GM12873 (cell line): Measurements from ENCODE around the gene ADCY9.

Experiments used
- TF ChIP-seq, protein P1 (sequence below): IDR thresholded peaks from 2 replicates; pipeline ENCODE4 v1.5.1; 2012; ENCODE audit warnings: low read depth, mild to moderate bottlenecking, moderate library complexity, low read length, control low read depth; ENCODE audit not compliant: insufficient read depth; ENCODE audit errors: missing control alignments

Gene ADCY9

DNA sequence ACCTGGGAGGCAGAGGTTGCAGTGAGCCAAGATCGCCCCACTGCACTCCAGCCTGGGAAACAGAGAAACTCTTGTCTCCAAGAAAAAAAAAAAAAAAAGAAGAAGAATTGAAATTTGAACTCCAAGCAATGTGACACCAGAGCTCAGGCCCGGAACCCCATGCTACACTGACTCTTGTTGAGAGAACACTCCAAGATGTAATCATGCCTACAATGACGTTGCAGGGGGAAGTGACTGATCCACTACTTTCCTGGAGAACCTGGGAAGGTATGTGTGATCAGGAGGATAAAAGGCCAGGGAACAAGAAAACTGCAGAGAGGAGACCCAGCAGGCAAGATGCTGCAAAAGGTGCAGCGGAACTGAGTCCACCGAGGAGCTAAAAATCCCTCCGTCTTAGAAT, 57.9 kb downstream of the ADCY9 start:
- TF ChIP-seq, protein P1, sequence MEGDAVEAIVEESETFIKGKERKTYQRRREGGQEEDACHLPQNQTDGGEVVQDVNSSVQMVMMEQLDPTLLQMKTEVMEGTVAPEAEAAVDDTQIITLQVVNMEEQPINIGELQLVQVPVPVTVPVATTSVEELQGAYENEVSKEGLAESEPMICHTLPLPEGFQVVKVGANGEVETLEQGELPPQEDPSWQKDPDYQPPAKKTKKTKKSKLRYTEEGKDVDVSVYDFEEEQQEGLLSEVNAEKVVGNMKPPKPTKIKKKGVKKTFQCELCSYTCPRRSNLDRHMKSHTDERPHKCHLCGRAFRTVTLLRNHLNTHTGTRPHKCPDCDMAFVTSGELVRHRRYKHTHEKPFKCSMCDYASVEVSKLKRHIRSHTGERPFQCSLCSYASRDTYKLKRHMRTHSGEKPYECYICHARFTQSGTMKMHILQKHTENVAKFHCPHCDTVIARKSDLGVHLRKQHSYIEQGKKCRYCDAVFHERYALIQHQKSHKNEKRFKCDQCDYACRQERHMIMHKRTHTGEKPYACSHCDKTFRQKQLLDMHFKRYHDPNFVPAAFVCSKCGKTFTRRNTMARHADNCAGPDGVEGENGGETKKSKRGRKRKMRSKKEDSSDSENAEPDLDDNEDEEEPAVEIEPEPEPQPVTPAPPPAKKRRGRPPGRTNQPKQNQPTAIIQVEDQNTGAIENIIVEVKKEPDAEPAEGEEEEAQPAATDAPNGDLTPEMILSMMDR = no peak

DNA sequence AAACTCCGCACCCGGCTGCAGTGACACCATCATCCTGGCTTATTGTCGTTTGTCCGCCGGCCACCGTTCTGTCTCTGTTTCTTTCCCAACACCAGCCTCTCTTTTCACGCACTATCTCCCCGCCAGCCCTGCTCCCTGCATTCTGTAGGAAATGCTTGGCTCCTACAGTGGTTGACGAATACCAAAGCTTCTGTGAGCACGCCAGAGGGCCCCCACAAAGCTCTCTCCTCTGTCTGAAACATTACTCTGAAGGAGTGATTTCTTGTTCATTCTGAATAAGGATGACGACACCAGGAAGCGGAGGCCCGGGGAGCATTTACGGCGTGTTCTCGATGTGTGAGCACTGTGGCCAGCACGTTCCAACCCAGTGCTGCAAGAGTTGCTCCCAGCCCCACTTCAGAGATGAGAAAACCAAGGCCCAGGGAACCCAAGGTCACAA, 58.8 kb downstream of the ADCY9 start:
- TF ChIP-seq, protein P1 = no peak

- TF ChIP-seq, protein P1 = no peak
Observed at GRCh38 chr16:4056161-4057105, 59.8 kb downstream of the ADCY9 start.

DNA sequence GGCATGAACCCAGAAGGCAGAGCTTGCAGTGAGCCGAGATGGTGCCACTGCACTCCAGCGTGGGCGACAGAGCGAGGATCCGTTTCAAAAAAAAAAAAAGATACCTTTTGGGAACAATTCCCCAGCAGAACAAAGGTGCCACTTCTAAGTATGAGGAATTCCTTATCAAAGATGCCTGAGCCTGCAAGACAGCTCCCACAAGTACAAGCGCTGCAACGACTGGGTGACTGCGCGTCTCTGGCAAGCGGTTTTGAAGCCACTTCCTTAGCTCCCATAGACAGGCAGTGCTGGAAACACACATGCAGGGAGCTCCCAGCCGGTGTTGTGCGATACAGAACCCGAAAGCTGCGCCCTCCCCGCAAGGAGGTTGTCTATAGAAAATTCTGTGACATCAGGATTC, 60.5 kb downstream of the ADCY9 start:
- TF ChIP-seq, protein P1 = no peak

DNA sequence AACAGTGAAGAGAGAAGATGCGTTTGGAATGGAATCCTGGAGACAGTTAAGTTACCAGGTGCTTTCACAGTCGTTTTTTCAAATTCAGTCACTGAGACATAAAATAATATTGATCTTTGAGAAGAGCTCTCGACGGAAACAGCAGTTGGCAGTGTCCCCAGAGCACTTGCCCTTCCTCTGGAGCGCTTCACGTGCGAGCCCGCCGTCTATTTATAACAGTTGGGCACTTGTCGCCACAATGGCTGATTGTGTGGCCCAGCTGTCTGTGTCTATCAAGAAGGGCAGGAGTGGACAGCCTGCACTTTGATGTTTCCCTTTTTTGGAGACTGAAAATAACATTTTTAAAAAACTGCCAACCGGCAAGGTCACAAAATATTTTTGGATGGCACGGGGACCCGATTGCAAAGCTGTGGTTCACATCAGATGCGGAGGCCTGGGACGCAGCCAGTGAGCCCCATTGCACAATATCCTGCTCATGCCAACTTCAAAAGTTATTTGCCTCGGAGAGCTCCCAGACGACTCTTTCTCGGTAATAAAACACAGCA, 62.9 kb downstream of the ADCY9 start:
- TF ChIP-seq, protein P1 = no peak

DNA sequence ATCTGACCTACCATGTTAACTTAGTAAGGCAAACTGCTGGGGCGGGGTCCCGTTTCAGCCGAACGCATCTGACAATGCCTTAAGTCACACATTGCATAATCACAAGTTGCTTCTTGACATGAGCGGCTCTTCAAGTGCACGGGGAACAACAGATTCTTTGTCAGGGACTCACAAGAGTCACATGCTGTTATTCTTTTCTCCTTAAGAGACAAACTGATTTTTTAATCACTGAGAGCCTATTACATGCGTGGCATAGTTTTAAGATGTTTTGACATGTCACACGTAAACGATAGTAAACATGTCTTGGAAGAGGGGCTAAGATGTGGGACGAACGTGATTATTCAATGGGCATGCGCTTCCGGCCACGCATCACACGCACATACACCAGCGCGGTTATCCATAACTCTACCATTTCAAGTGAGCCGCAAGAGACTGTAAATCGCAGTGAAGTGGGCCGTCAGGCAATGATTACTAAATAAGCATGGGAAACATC, 63.4 kb downstream of the ADCY9 start:
- TF ChIP-seq, protein P1 = no peak

DNA sequence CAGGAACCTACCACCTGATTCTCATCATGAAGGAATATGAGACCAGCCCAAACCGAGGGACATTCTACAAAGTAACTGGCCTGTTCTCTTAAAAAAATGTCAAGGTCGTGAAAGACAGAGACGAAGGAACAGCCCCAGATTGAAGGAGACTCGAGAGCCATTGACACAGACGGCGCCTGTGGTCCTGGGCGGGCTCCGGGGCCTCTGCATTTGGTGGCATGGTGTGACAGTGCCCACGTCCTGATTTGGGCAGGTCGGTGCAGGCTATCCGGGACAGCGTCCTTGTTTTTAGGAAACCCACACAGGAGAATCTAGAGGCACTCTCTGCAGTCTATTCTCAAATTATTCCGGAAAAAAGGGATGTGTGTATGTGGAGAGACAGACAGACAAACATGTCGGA, 64.1 kb downstream of the ADCY9 start:
- TF ChIP-seq, protein P1 = no peak
